Dermis lymphatic vessel endothelial cell (primary cell): ENCODE measurements around the gene HEXA. TPM values are rescaled to one million over a fixed set of nuclear protein-coding genes. Genes with fewer than 3 reads are reported as not detected.

Source experiments
- total RNA-seq: library from RNA; depleted of rRNA; stranded (reverse); fragments of >200 nt; gene quantifications from 2 replicates; pipeline ENCODE4 v1.2.1, GENCODE V29; 2014

Gene HEXA
- total RNA-seq = 98.3 and 116 TPM in 2 replicates

GRCh38 chr15:72375846-72376581 is at the start of gene HEXA:
Gene HEXA (minus strand): TSS chr15:72376014. CDS start chr15:72375972, 42 bp downstream.

GRCh38 chr15:72397796-72398588 is 22.2 kb upstream of the HEXA start, which contains the start of gene TMEM202:
Gene TMEM202 (plus strand): TSS chr15:72398305. CDS start chr15:72398327, 22 bp downstream.

DNA sequence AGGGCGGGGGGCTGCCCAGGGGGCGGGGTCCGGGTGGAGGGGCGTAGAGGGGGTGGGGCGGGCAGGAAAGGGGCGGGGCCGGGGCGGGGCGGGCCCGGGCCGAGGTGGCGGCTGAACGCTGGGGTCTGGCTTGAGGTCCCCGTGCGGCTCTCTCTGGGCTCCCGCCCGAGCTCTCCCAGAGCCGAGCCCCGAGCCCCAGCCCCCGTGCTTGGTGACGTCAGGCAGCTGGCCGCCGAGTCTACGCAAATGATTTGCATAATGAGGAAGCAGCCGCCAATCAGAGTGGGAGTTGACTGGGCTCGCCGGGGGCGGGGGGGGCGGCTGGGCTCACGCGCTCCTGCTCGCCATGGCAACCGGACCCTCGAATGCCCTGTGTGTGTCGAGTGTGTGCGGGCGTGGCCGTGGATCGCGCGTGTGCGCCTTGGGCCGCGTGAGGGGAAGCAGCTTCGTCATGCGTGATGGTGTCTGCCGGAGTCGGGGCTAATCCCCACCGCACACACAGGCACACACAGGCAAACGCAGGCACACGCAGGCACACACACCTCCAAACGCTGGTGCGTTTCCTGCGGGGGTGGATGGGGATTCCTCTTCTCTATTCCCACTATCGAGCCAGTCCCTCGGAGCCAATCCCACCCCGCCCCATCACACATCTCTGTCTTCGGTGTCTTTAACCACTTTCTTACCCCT is 55.7 kb downstream of the HEXA start, which contains the start of gene CELF6:
Gene CELF6 (minus strand): TSS at position 173 of the 687 bp plus-strand sequence. CDS start 283 bp downstream, outside the sequence.

Other genes starting within 250 kb of the HEXA start
- under 0.01 and 0.17 TPM in 2 replicates for gene GRAMD2A, start 178.2 kb downstream of the HEXA start, total RNA-seq
- gene PKM, start 144.8 kb downstream of the HEXA start, total RNA-seq = 506 and 691 TPM in 2 replicates
- gene PARP6, start 103.5 kb downstream of the HEXA start, total RNA-seq = 10.9 and 13.2 TPM in 2 replicates
- 0.11 and 0.17 TPM in 2 replicates for gene CELF6, start 55.9 kb downstream of the HEXA start, total RNA-seq
- gene TMEM202, start 22.3 kb upstream of the HEXA start, total RNA-seq = not detected in 2 replicates
- 26.7 and 33.3 TPM in 2 replicates for gene ARIH1, start 98.3 kb upstream of the HEXA start, total RNA-seq